ENCODE results near the gene PIAS1. TPM values are rescaled to one million over a fixed set of nuclear protein-coding genes. Genes with fewer than 3 reads are reported as not detected.

PIAS1 gene
- total RNA-seq, 1 donor from 2014 or later: 56.3 TPM

DNA sequence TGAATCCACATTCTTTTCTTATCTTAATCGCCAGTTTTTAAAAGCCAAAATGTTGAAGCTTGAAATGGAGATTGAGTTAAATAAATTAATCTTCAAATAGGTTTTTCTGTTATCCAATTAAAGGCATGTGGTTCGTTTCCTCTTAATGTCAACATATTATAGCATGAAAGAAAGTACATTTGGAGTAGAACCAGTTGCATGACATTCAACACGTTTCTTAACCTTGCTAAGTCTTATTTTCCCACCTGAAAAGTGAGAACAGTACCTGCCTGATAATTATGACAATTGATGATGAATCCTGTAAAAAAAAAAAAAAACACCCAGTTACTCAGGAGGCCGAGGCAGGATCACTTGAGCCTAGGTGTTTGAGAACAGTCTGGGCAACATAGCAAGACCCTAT is 29.3 kb downstream of the PIAS1 start:
- H3K27me3 Mint-ChIP-seq: no peaks in the 10 kb centered on the region
- ChIA-PET CTCF (no interaction called here), POLR2A (no interaction called here)
- no peak for ATAC-seq (ENCODE audit: low read depth)
- H3K36me3 Mint-ChIP-seq (ENCODE audit: low read depth): peaks cover 12% of the 10 kb centered on the region
- H3K9me3 Mint-ChIP-seq: no peaks in the 10 kb centered on the region
- peaks cover 56% of the 10 kb centered on the region for H3K4me1 Mint-ChIP-seq
- DNase-seq: no peak
- no peak overlapping the region for H3K4me3 Mint-ChIP-seq
- TF ChIP-seq, protein P1, sequence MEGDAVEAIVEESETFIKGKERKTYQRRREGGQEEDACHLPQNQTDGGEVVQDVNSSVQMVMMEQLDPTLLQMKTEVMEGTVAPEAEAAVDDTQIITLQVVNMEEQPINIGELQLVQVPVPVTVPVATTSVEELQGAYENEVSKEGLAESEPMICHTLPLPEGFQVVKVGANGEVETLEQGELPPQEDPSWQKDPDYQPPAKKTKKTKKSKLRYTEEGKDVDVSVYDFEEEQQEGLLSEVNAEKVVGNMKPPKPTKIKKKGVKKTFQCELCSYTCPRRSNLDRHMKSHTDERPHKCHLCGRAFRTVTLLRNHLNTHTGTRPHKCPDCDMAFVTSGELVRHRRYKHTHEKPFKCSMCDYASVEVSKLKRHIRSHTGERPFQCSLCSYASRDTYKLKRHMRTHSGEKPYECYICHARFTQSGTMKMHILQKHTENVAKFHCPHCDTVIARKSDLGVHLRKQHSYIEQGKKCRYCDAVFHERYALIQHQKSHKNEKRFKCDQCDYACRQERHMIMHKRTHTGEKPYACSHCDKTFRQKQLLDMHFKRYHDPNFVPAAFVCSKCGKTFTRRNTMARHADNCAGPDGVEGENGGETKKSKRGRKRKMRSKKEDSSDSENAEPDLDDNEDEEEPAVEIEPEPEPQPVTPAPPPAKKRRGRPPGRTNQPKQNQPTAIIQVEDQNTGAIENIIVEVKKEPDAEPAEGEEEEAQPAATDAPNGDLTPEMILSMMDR (IDR thresholded peaks at IDR 0.05): no peak
- H3K27ac Mint-ChIP-seq: no peak overlapping the region
- intact Hi-C loops (cut with micrococcal nuclease): no loop called here

DNA sequence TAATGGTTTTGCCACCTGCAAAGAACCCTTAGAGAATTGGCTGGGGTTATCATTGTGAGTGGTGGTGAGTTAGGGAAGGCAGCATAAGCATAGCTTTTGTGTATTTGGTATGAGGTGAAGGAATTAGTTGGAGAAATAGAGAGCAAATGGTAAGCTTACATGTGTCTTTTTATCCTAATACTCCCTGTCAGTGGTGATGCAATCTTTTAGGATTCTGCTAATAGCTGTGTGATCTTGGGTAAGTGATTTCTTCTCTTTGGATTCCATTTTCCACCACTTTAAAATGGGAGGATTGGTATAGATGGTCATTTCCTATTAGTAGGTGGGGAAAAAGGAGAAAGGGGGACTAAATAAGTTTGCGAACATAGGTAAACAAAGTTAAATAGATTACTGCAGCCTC is 30.9 kb downstream of the PIAS1 start:
- intact Hi-C loops (cut with micrococcal nuclease): no loop called here
- Mint-ChIP-seq H3K36me3 (ENCODE audit: low read depth) (peaks cover 15% of the 10 kb centered on the region), H3K27me3 (no peaks in the 10 kb centered on the region), H3K4me3 (no peak overlapping the region), H3K4me1 (peaks cover 48% of the 10 kb centered on the region), H3K27ac (no peak overlapping the region), H3K9me3 (no peaks in the 10 kb centered on the region)
- DNase-seq (no peak), ATAC-seq (ENCODE audit: low read depth) (no peak)
- ChIA-PET CTCF (no interaction called here), POLR2A (no interaction called here)
- TF ChIP-seq, protein P1 (IDR thresholded peaks at IDR 0.05): no peak

DNA sequence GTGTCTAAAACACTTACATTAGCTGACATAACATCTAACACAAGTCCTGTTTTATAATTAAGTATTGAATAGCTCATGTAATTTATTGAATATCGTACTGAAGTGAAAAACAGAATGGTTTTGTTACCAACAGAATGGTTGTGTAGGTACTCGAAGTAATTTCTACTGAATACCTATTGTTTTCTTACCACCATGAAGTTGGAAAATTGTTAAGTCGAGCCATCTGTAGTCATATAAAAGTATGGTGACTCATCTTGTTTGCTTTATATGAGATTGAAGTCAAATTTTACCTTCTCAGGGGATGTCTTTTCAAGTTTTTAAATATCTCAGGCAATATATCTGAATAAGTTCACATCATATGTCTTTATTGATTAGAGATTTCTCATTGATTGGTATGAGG is 37.6 kb downstream of the PIAS1 start:
- TF ChIP-seq, protein P1 (IDR thresholded peaks at IDR 0.05): no peak
- ChIA-PET CTCF (no interaction called here), POLR2A (no interaction called here)
- ATAC-seq (ENCODE audit: low read depth) (no peak), DNase-seq (no peak)
- Mint-ChIP-seq H3K36me3 (ENCODE audit: low read depth) (peaks cover 48% of the 10 kb centered on the region), H3K9me3 (peaks cover 6% of the 10 kb centered on the region), H3K4me3 (no peak overlapping the region), H3K4me1 (peaks cover 16% of the 10 kb centered on the region), H3K27me3 (no peaks in the 10 kb centered on the region), H3K27ac (no peak overlapping the region)
- intact Hi-C loops (cut with micrococcal nuclease): no loop called here

DNA sequence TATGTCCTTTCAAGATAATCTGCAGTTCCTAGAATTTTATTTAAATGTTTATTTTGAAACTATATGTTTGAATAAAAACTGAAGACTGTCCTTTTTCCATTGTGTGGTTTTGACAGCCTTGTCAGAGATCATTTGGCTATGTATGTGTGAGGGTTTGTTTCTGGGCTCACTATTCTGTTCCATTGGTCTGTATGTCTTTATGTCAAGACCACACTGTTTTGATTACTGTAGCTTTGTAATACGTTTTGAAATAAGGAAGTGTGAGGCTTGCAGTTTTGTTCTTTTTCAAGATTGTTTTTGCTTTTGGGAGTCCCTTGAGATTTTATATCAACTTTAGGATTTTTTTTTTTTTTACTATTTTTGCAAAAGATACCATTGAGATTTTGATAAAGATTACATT is 42.0 kb downstream of the PIAS1 start:
- peaks cover 41% of the 10 kb centered on the region for H3K4me1 Mint-ChIP-seq
- H3K9me3 Mint-ChIP-seq: peaks cover 9% of the 10 kb centered on the region
- no peak for DNase-seq
- ATAC-seq (ENCODE audit: low read depth): no peak
- POLR2A ChIA-PET: interaction anchor here (0.6 to 0.7 kb wide), 2 partner anchors 22 to 177 kb away, joined by 3 to 4 read pairs; no protein-coding TSS in a partner anchor
- intact Hi-C loops (cut with micrococcal nuclease): no loop called here
- H3K36me3 Mint-ChIP-seq (ENCODE audit: low read depth): peaks cover 54% of the 10 kb centered on the region
- H3K27me3 Mint-ChIP-seq: no peaks in the 10 kb centered on the region
- H3K27ac Mint-ChIP-seq: no peak overlapping the region
- CTCF ChIA-PET: no interaction called here
- TF ChIP-seq, protein P1 (IDR thresholded peaks at IDR 0.05): no peak
- H3K4me3 Mint-ChIP-seq: no peak overlapping the region

DNA sequence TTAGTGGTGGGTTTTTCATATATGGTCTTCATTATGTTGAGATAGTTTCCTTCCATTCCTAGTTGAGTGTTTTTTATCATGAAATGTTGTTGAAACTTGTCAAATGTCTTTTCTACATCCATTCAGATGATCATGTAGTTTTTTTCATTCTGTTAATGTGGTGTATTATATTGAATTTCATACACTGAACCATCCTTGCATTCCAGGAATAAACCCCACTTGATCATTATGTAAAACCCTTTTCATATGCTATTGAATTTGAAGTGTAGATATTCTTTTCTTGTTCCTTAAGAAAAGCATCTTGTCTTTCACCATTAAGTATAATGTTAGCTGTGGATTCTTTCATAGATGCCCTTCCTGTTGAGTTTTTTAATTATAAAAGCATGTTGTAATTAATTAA is 42.9 kb downstream of the PIAS1 start:
- Mint-ChIP-seq H3K9me3 (peaks cover 9% of the 10 kb centered on the region), H3K4me1 (peaks cover 48% of the 10 kb centered on the region), H3K27ac (no peak overlapping the region), H3K4me3 (no peak overlapping the region), H3K36me3 (ENCODE audit: low read depth) (peaks cover 58% of the 10 kb centered on the region), H3K27me3 (no peaks in the 10 kb centered on the region)
- TF ChIP-seq, protein P1 (IDR thresholded peaks at IDR 0.05): no peak
- DNase-seq: no peak
- POLR2A ChIA-PET: no interaction called here
- CTCF ChIA-PET: no interaction called here
- intact Hi-C loops (cut with micrococcal nuclease): no loop called here
- no peak for ATAC-seq (ENCODE audit: low read depth)

All from activated B cell treated with CpG ODN at 0.5 μM for 24 hours (primary cell).